H9 (cell line): ENCODE results near the gene VPS13C. TPM values are rescaled to one million over a fixed set of nuclear protein-coding genes. Genes with fewer than 3 reads are reported as not detected.
A peak's percentile ranks its signal among the peaks of the same experiment; 100 is the strongest.

Experiments
- DNase-seq: peaks from one replicate; pipeline ENCODE4 v3.0.0-alpha.2; 2017
- H2AFZ ChIP-seq: one replicate; pipeline ENCODE4 v1.6.1; 2013; ENCODE audit warnings: mild to moderate bottlenecking, low read length, control low read depth, moderate library complexity
- H2AK5ac ChIP-seq: 2 replicates; pipeline ENCODE4 v1.6.1; 2013; ENCODE audit warnings: low read length, control low read depth, mixed read lengths; ENCODE audit not compliant: insufficient read length
- H2BK120ac ChIP-seq: one replicate; pipeline ENCODE4 v1.6.1; 2013; ENCODE audit warnings: low read depth, mild to moderate bottlenecking, low read length, control low read depth, inconsistent platforms; ENCODE audit not compliant: poor library complexity, severe bottlenecking
- H2BK12ac ChIP-seq: 2 replicates; pipeline ENCODE4 v1.6.1; 2013; ENCODE audit warnings: low read length, control low read depth, mixed read lengths, low read depth; ENCODE audit not compliant: insufficient read length
- H2BK15ac ChIP-seq: 2 replicates; pipeline ENCODE4 v1.6.1; 2013; ENCODE audit warnings: low read depth, low read length, control low read depth
- H2BK20ac ChIP-seq: one replicate; pipeline ENCODE4 v1.6.1; 2013; ENCODE audit warnings: low read depth, mild to moderate bottlenecking, low read length, control low read depth, inconsistent platforms; ENCODE audit not compliant: poor library complexity, severe bottlenecking
- H2BK5ac ChIP-seq: 2 replicates; pipeline ENCODE4 v1.6.1; 2013; ENCODE audit warnings: low read length, control low read depth, mixed read lengths; ENCODE audit not compliant: insufficient read length
- H3K14ac ChIP-seq: 2 replicates; pipeline ENCODE4 v1.6.1; 2013; ENCODE audit warnings: low read length, control low read depth; ENCODE audit not compliant: insufficient read depth
- H3K18ac ChIP-seq: 2 replicates; pipeline ENCODE4 v1.6.1; 2013; ENCODE audit warnings: low read depth, mild to moderate bottlenecking, mixed read lengths, low read length, control low read depth; ENCODE audit not compliant: insufficient read length
- H3K23ac ChIP-seq: 2 replicates; pipeline ENCODE4 v1.6.1; 2013; ENCODE audit warnings: low read length, control low read depth, mixed read lengths, low read depth; ENCODE audit not compliant: insufficient read length
- H3K23me2 ChIP-seq: 2 replicates; pipeline ENCODE4 v1.6.1; 2013; ENCODE audit warnings: low read depth, mild to moderate bottlenecking, mixed read lengths, low read length, control low read depth; ENCODE audit not compliant: insufficient read length, poor library complexity, severe bottlenecking
- H3K27ac ChIP-seq: 2 replicates; pipeline ENCODE4 v1.5.1; 2013; ENCODE audit warnings: low read length, control low read depth, mixed read lengths, low read depth; ENCODE audit not compliant: insufficient read length
- H3K27me3 ChIP-seq: 2 replicates; pipeline ENCODE4 v1.6.1; 2013; ENCODE audit warnings: low read length, control low read depth, inconsistent platforms; ENCODE audit not compliant: insufficient read depth
- H3K4ac ChIP-seq: 2 replicates; pipeline ENCODE4 v1.6.1; 2013; ENCODE audit warnings: low read depth, mild to moderate bottlenecking, control low read depth, inconsistent platforms, low read length, moderate library complexity
- H3K4me1 ChIP-seq: 2 replicates; pipeline ENCODE4 v1.6.1; 2013; ENCODE audit warnings: low read length, control low read depth, inconsistent platforms; ENCODE audit not compliant: insufficient read depth
- H3K4me2 ChIP-seq: 2 replicates; pipeline ENCODE4 v1.6.1; 2013; ENCODE audit warnings: low read length, control low read depth, mixed read lengths; ENCODE audit not compliant: insufficient read length, insufficient read depth
- H3K56ac ChIP-seq: 2 replicates; pipeline ENCODE4 v1.6.1; 2013; ENCODE audit warnings: low read depth, mild to moderate bottlenecking, mixed read lengths, low read length, control low read depth; ENCODE audit not compliant: insufficient read length
- H3K79me1 ChIP-seq: 2 replicates; pipeline ENCODE4 v1.6.1; 2013; ENCODE audit warnings: low read depth, mild to moderate bottlenecking, moderate library complexity, low read length, control low read depth, inconsistent platforms; ENCODE audit not compliant: insufficient read depth, poor library complexity, severe bottlenecking
- H3K79me2 ChIP-seq: 2 replicates; pipeline ENCODE4 v1.6.1; 2013; ENCODE audit warnings: low read length, control low read depth, inconsistent platforms; ENCODE audit not compliant: insufficient read depth
- H3K9ac ChIP-seq: 2 replicates; pipeline ENCODE4 v1.6.1; 2013; ENCODE audit warnings: low read length, control low read depth, mixed read lengths; ENCODE audit not compliant: insufficient read length; ENCODE audit errors: extremely low read depth
- H3K9me3 ChIP-seq: one replicate; pipeline ENCODE4 v1.6.1; 2013; ENCODE audit warnings: low read depth, low read length, inconsistent platforms; ENCODE audit not compliant: control insufficient read depth
- H3T11ph ChIP-seq: one replicate; pipeline ENCODE4 v1.6.1; 2013; ENCODE audit warnings: mild to moderate bottlenecking, low read length, control low read depth, inconsistent platforms
- H4K20me1 ChIP-seq: one replicate; pipeline ENCODE4 v1.6.1; 2013; ENCODE audit not compliant: control insufficient read depth, insufficient read length, insufficient read depth
- H4K5ac ChIP-seq: 2 replicates; pipeline ENCODE4 v1.6.1; 2013; ENCODE audit warnings: low read depth, mild to moderate bottlenecking, mixed read lengths, low read length, control low read depth; ENCODE audit not compliant: insufficient read length
- H4K8ac ChIP-seq: replicated peaks from 2 replicates; pipeline ENCODE4 v1.6.1; 2013; ENCODE audit warnings: low read length, control low read depth, mixed read lengths, low read depth; ENCODE audit not compliant: insufficient read length
- H4K91ac ChIP-seq: 2 replicates; pipeline ENCODE4 v1.6.1; 2013; ENCODE audit warnings: low read depth, mild to moderate bottlenecking, moderate library complexity, mixed read lengths, low read length, control low read depth; ENCODE audit not compliant: insufficient read length
- H3K27ac Mint-ChIP-seq, 3 experiments: 2 replicates in 2 of 3; 3 replicates in 1 of 3; pipeline ENCODE4 v1.8.0; 2020 to 2021; ENCODE audit warnings: mixed read lengths in 3 of 3, mild to moderate bottlenecking in 1 of 3, moderate library complexity in 1 of 3
- H3K27me3 Mint-ChIP-seq: 2 replicates; pipeline ENCODE4 v1.8.0; 2021; ENCODE audit warnings: low read depth, mild to moderate bottlenecking, moderate library complexity, mixed read lengths
- H3K36me3 Mint-ChIP-seq, 3 experiments: 2 replicates in 2 of 3; 3 replicates in 1 of 3; pipeline ENCODE4 v1.8.0; 2020 to 2021; ENCODE audit warnings: low read depth in 3 of 3, mixed read lengths in 3 of 3; ENCODE audit not compliant: insufficient read depth in 1 of 3
- H3K4me1 Mint-ChIP-seq, 2 experiments: 2 replicates each; pipeline ENCODE4 v1.8.0; 2020; ENCODE audit warnings: mixed read lengths in 2 of 2
- H3K4me3 Mint-ChIP-seq, 2 experiments: 2 replicates in 1 of 2; 3 replicates in 1 of 2; pipeline ENCODE4 v1.8.0; 2020 to 2021; ENCODE audit warnings: mild to moderate bottlenecking in 2 of 2, mixed read lengths in 2 of 2, moderate library complexity in 1 of 2
- H3K9me3 Mint-ChIP-seq, 2 experiments: 2 replicates in 1 of 2; 3 replicates in 1 of 2; pipeline ENCODE4 v1.8.0; 2020; ENCODE audit warnings: mild to moderate bottlenecking in 2 of 2, mixed read lengths in 2 of 2, moderate library complexity in 1 of 2
- WGBS: extraction: QIAGEN DNeasy Blood & Tissue Kit; methylation state at CpG from one replicate; pipeline ENCODE4 v1.1.7; 2013; ENCODE audit warnings: missing lambda C conversion rate, low lambda C conversion rate, mixed read lengths; ENCODE audit not compliant: insufficient read length; ENCODE audit errors: extremely low coverage; 5-methylcytosine and 5-hydroxymethylcytosine counted together
- total RNA-seq: library from RNA; stranded (reverse); gene quantifications from 2 replicates; pipeline ENCODE4 v1.2.1, GENCODE V29; 2021
- TF ChIP-seq, protein P1 (sequence below): fragments of 200-600 bp; sonication (generic); conservative IDR thresholded peaks from 3 replicates; pipeline ENCODE4 v1.8.0; 2021; ENCODE audit warnings: antibody characterized with exemption, mild to moderate bottlenecking

VPS13C gene
- total RNA-seq, 1 experiment from 2014 or later = 14.2 TPM

DNA sequence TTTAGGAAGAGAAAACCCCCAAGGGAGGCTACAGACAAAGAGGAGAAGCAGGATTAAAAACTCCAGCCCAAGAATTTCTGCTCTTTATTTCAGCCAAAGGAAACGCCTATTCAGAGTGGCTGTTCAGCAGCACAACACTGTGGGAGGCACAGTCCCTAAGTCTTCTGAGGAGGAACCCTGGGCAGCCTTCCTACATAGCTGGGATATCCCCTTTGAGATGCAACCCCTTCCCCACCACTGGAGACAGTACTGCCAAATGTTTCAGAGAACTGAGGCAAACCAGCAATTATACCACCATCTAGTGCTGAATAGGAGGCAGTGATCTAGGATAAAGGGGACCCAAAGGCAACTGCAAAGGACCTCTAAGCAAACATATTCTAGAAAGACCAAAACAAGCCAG is 168.1 kb downstream of the VPS13C start:
- Histone ChIP-seq H3K23ac (no peak overlapping the region), H3K9ac (no peak overlapping the region), H2BK20ac (no peak overlapping the region), H3K18ac (no peak overlapping the region), H3K14ac (no peak overlapping the region), H4K8ac (no peak overlapping the region), H3K4me1 (peaks cover 3% of the 10 kb centered on the region; the same call in 1 of the 2 replicates), H3K56ac (no peak overlapping the region), H3K4ac (no peak overlapping the region), H2AK5ac (no peak overlapping the region), H3T11ph (no peak overlapping the region), H4K20me1 (no peaks in the 10 kb centered on the region), H3K23me2 (no peaks in the 10 kb centered on the region), H4K5ac (no peak overlapping the region), H2BK12ac (no peak overlapping the region), H3K79me1 (no peaks in the 10 kb centered on the region), H3K27me3 (no peaks in the 10 kb centered on the region), H2BK120ac (no peak overlapping the region), H2BK5ac (no peak overlapping the region), H3K27ac (no peak overlapping the region), H2AFZ (no peak overlapping the region), H3K4me2 (no peak overlapping the region), H3K9me3 (no peaks in the 10 kb centered on the region), H2BK15ac (no peak overlapping the region), H3K79me2 (no peaks in the 10 kb centered on the region), H4K91ac (no peak overlapping the region)
- TF ChIP-seq, protein P1, sequence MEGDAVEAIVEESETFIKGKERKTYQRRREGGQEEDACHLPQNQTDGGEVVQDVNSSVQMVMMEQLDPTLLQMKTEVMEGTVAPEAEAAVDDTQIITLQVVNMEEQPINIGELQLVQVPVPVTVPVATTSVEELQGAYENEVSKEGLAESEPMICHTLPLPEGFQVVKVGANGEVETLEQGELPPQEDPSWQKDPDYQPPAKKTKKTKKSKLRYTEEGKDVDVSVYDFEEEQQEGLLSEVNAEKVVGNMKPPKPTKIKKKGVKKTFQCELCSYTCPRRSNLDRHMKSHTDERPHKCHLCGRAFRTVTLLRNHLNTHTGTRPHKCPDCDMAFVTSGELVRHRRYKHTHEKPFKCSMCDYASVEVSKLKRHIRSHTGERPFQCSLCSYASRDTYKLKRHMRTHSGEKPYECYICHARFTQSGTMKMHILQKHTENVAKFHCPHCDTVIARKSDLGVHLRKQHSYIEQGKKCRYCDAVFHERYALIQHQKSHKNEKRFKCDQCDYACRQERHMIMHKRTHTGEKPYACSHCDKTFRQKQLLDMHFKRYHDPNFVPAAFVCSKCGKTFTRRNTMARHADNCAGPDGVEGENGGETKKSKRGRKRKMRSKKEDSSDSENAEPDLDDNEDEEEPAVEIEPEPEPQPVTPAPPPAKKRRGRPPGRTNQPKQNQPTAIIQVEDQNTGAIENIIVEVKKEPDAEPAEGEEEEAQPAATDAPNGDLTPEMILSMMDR = peak; percentile 60
- Mint-ChIP-seq H3K36me3 (peaks cover 26 to 42% (median 34%) of the 10 kb centered on the region in 3 experiments), H3K27ac (peak overlapping the region; percentile 87 to 91 (median 89); a peak in 4 of 7 replicates), H3K9me3 (peaks cover 38 to 39% of the 10 kb centered on the region in 2 experiments), H3K4me3 (no peak overlapping the region; a peak in 1 of 5 replicates), H3K4me1 (peaks cover 9 to 12% of the 10 kb centered on the region in 2 experiments), H3K27me3 (no peaks in the 10 kb centered on the region)
- no CpG with 5 or more reads among the region's 1 CpG for WGBS
- peak; percentile 52 for DNase-seq
